Thyroid gland (tissue), 4 donors: ENCODE measurements around the gene PHC2. TPM values are rescaled to one million over a fixed set of nuclear protein-coding genes. Genes with fewer than 3 reads are reported as not detected.

Experiments used
- DNase-seq, 2 donors: peaks; one replicate each; pipeline ENCODE4 v3.0.0-alpha.2; 2019
- H3K27ac ChIP-seq, 3 donors: fragments of 200-600 bp; sonication (generic); 1 replicate in 2 of 3; 2 replicates in 1 of 3; pipeline ENCODE4 v1.5.1; 2016 to 2019; ENCODE audit warnings: mild to moderate bottlenecking in 1 of 3, moderate library complexity in 1 of 3
- H3K27me3 ChIP-seq: fragments of 200-600 bp; sonication (generic); one replicate; pipeline ENCODE4 v1.5.1; 2019
- H3K36me3 ChIP-seq, 2 donors: fragments of 200-600 bp; sonication (generic); one replicate each; pipeline ENCODE4 v1.5.1; 2016 to 2019
- H3K4me1 ChIP-seq, 2 donors: fragments of 200-600 bp; sonication (generic); one replicate each; pipeline ENCODE4 v1.5.1; 2017 to 2019
- H3K4me3 ChIP-seq, 3 donors: fragments of 200-600 bp; sonication (generic); replicated peaks in 1 of 3; 1 replicate in 2 of 3; 2 replicates in 1 of 3; pipeline ENCODE4 v1.5.1; 2016; ENCODE audit warnings: mild to moderate bottlenecking in 1 of 3
- H3K9me3 ChIP-seq: fragments of 200-600 bp; sonication (generic); one replicate; pipeline ENCODE4 v1.5.1; 2017
- POLR2A ChIP-seq, 2 donors: fragments of 450-650 bp; IDR thresholded peaks; one replicate each; pipeline ENCODE4 v1.6.1; 2017; ENCODE audit warnings: antibody characterized with exemption in 2 of 2, mild to moderate bottlenecking in 2 of 2, moderate library complexity in 1 of 2
- WGBS, 2 donors: methylation state at CpG; one replicate each; pipeline ENCODE4 v1.1.5; 2017; 5-methylcytosine and 5-hydroxymethylcytosine counted together
- intact Hi-C: fragments of 100-400 bp; cut with DNase I; formaldehyde crosslinking; loops from one replicate; pipeline ENCODE4 v1.15.1; 2023
- total RNA-seq, 4 donors: library from RNA; depleted of rRNA; stranded (reverse); fragments of >200 nt; gene quantifications; one replicate each; pipeline ENCODE4 v1.2.3, GENCODE V29; 2016
- TF ChIP-seq, protein P1 (sequence below), 6 experiments: fragments of 200-600 bp in 3 of 6; fragments of 450-650 bp in 3 of 6; sonication (generic) in 3 of 6; IDR thresholded peaks; one replicate each; pipeline ENCODE4 v1.5.1; 2016 to 2019; ENCODE audit warnings: antibody characterized with exemption in 6 of 6, mild to moderate bottlenecking in 2 of 6, inconsistent platforms in 1 of 6, moderate library complexity in 1 of 6

PHC2 gene
- total RNA-seq, 4 donors from 2014 or later = 86.8 to 150 (median 113) TPM

DNA sequence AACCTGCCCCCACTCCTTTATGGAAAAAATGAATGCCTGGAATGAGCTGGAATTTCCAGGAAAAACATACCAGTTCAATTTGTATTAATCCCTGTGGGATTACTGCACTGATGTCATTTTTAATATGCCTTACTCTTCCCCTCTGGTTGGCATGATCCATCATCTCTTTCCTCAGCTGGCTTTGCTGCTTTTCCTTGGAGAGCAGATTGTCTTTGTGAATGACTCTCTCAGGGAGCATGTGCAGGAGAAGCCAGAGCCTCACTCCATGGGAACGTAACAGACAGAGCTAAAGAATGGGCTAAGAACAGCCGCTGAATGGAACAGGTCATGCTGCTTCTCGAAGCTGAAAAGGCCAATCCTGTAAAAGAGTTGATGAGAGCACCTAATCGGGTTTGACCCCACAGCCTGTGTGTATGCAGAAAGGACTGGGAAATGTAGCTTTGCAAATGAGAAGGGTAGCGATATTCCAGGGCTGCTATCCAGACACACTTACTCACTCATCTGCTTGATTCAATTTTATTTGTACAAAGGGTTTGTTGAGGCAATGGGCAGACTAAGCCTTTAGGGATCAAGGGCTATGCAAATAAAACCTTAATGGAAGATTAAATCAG, 20.7 kb downstream of the PHC2 start:
- Histone ChIP-seq H3K9me3 (no peaks in the 10 kb centered on the region), H3K36me3 (no peaks in the 10 kb centered on the region), H3K27me3 (no peaks in the 10 kb centered on the region), H3K27ac (no peak overlapping the region), H3K4me1 (no peaks in the 10 kb centered on the region), H3K4me3 (no peak overlapping the region)
- intact Hi-C loops = no loop called here
- TF ChIP-seq POLR2A (IDR thresholded peaks at IDR 0.05) = no peak
- TF ChIP-seq, protein P1, sequence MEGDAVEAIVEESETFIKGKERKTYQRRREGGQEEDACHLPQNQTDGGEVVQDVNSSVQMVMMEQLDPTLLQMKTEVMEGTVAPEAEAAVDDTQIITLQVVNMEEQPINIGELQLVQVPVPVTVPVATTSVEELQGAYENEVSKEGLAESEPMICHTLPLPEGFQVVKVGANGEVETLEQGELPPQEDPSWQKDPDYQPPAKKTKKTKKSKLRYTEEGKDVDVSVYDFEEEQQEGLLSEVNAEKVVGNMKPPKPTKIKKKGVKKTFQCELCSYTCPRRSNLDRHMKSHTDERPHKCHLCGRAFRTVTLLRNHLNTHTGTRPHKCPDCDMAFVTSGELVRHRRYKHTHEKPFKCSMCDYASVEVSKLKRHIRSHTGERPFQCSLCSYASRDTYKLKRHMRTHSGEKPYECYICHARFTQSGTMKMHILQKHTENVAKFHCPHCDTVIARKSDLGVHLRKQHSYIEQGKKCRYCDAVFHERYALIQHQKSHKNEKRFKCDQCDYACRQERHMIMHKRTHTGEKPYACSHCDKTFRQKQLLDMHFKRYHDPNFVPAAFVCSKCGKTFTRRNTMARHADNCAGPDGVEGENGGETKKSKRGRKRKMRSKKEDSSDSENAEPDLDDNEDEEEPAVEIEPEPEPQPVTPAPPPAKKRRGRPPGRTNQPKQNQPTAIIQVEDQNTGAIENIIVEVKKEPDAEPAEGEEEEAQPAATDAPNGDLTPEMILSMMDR (IDR thresholded peaks at IDR 0.05) = no peak
- 64 to 67% methylated on average over 5 of the region's 5 CpGs for WGBS, 2 donors
- no peak for DNase-seq

- Histone ChIP-seq H3K27me3 (no peaks in the 10 kb centered on the region), H3K27ac (no peak overlapping the region), H3K4me1 (no peaks in the 10 kb centered on the region), H3K36me3 (no peaks in the 10 kb centered on the region), H3K4me3 (no peak overlapping the region), H3K9me3 (no peaks in the 10 kb centered on the region)
- intact Hi-C loops = no loop called here
- DNase-seq = no peak
- TF ChIP-seq POLR2A (IDR thresholded peaks at IDR 0.05) = no peak
- TF ChIP-seq, protein P1 (IDR thresholded peaks at IDR 0.05) = no peak
- WGBS, 2 donors = 82 to 93% methylated on average over 2 of the region's 2 CpGs
Measured at GRCh38 chr1:33408093-33408436, 22.8 kb downstream of the PHC2 start.

DNA sequence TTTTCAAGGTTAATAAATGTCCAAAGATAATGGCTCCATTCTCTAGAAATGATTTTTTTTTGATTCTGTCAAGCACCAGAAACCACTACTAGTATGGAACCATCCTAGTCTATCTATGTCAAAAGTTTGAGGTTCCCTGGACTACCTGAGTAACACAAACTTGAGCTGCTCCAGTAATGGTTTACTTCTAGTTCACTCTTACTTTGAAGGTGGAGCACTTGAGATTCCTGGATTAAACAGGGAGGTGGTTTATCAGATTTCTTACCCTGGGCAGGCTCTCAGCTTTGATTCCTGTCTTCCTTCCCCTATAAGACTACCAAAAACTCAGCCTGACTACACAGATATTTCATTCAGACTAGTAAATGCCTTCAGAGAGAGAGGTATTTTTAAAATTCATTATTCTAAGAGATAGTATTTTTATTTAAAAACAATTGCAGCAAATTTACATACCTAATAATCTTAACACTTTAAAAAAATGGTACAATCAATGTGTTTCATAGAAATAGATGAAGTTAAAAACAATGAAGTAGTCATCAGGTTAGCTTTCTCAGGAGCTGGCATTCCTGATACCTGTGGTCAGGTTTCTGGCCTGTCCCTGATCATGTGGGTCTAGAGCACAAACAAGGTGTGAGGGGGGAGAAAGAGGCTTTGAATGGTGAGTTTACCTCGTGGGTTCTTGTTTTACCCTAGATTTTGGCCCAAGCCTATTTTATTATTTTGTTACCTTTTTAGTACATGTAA, 23.4 kb downstream of the PHC2 start:
- Histone ChIP-seq H3K4me1 (no peaks in the 10 kb centered on the region), H3K27ac (no peak overlapping the region), H3K9me3 (no peaks in the 10 kb centered on the region), H3K27me3 (no peaks in the 10 kb centered on the region), H3K4me3 (no peak overlapping the region), H3K36me3 (no peaks in the 10 kb centered on the region)
- TF ChIP-seq, protein P1 (IDR thresholded peaks at IDR 0.05) = no peak
- no peak for TF ChIP-seq POLR2A (IDR thresholded peaks at IDR 0.05)
- no peak for DNase-seq
- intact Hi-C loops = no loop called here
- 75 to 80% methylated on average over 1 of the region's 1 CpG for WGBS, 2 donors

- peaks cover 8 to 10% of the 10 kb centered on the region in 2 donors for H3K4me1 ChIP-seq
- no peak for DNase-seq
- no peak for TF ChIP-seq POLR2A (IDR thresholded peaks at IDR 0.05)
- TF ChIP-seq, protein P1 (IDR thresholded peaks at IDR 0.05) = no peak
- no peak overlapping the region for H3K4me3 ChIP-seq
- WGBS, 2 donors = 96 to 98% methylated on average over 1 of the region's 1 CpG
- H3K9me3 ChIP-seq = no peaks in the 10 kb centered on the region
- no peak overlapping the region for H3K27ac ChIP-seq
- no peaks in the 10 kb centered on the region for H3K36me3 ChIP-seq
- intact Hi-C loops = no loop called here
- no peaks in the 10 kb centered on the region for H3K27me3 ChIP-seq
Measured at GRCh38 chr1:33402206-33402605, 28.7 kb downstream of the PHC2 start.

DNA sequence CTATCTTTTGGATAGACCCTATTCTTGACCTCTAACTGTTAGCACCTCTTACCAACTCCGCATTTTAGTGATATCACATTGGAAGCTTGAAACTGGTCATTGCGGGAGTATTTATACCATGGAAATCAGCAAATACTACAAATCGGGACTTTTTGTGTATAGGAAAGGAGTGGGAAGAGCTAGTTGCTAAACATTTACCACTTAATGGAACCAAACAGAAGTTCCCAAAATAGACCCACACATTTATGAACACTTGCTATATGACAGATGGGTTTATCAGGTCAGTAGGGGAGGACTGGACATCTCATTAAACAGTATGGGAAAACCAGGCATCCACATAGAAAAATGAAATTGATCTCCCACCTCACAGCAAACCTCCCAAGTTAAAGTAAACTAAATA, 29.4 kb downstream of the PHC2 start:
- no peaks in the 10 kb centered on the region for H3K36me3 ChIP-seq
- DNase-seq = no peak
- H3K4me3 ChIP-seq = no peak overlapping the region
- H3K4me1 ChIP-seq = peaks cover 14 to 16% of the 10 kb centered on the region in 2 donors
- H3K9me3 ChIP-seq = no peaks in the 10 kb centered on the region
- no peaks in the 10 kb centered on the region for H3K27me3 ChIP-seq
- H3K27ac ChIP-seq = no peak overlapping the region
- TF ChIP-seq, protein P1 (IDR thresholded peaks at IDR 0.05) = no peak
- no peak for TF ChIP-seq POLR2A (IDR thresholded peaks at IDR 0.05)
- WGBS, 2 donors = 96 to 97% methylated on average over 3 of the region's 3 CpGs
- intact Hi-C loops = no loop called here
